NB4 (cell line): Measurements from ENCODE around the gene RPL10.

Experiments used
- DNase-seq: peaks from one replicate; pipeline ENCODE4 v3.0.0; 2010; ENCODE audit warnings: low read depth
- H3K4me3 ChIP-seq: one replicate; pipeline ENCODE4 v1.5.1; 2011; ENCODE audit warnings: mild to moderate bottlenecking, low read depth, low read length, moderate library complexity
- CTCF ChIP-seq: IDR thresholded peaks from one replicate; pipeline ENCODE4 v1.5.1; 2012; ENCODE audit warnings: low read depth, low read length
- MAX ChIP-seq: IDR thresholded peaks from 2 replicates; pipeline ENCODE4 v1.6.1; 2011; ENCODE audit warnings: low read depth, low read length
- MYC ChIP-seq: IDR thresholded peaks from 2 replicates; pipeline ENCODE4 v1.6.1; 2011; ENCODE audit warnings: low read depth, low read length
- POLR2A ChIP-seq: IDR thresholded peaks from 2 replicates; pipeline ENCODE4 v1.6.1; 2011; ENCODE audit warnings: mild to moderate bottlenecking; ENCODE audit not compliant: insufficient read length; ENCODE audit errors: extremely low read depth

Gene RPL10

GRCh38 chrX:154403858-154404257 lies 5.7 kb downstream of the RPL10 start:
- TF ChIP-seq POLR2A, result no peak
- TF ChIP-seq MYC, result no peak
- no peak for TF ChIP-seq CTCF
- no peak for TF ChIP-seq MAX
- no peak overlapping the region for H3K4me3 ChIP-seq
- DNase-seq, result no peak

- no peak for DNase-seq
- no peak for TF ChIP-seq MAX
- TF ChIP-seq POLR2A, result no peak
- TF ChIP-seq MYC, result no peak
- TF ChIP-seq CTCF, result no peak
Observed at GRCh38 chrX:154404625-154405192, 6.5 kb downstream of the RPL10 start.

GRCh38 chrX:154408659-154409221 lies 10.6 kb downstream of the RPL10 start:
- no peak for DNase-seq
- peak overlapping the region; percentile 49 for H3K4me3 ChIP-seq
- TF ChIP-seq POLR2A, result peak; percentile 15
- TF ChIP-seq CTCF, result no peak

More at GRCh38 chrX:154404625-154405192, 6.5 kb downstream of the RPL10 start:
- H3K4me3 ChIP-seq, result no peak overlapping the region

GRCh38 chrX:154409222-154409871 lies 11.2 kb downstream of the RPL10 start, which contains the start of gene DNASE1L1:
TSS of gene DNASE1L1 (minus strand) at chrX:154409254. CDS start at chrX:154405568, 3,686 bp downstream.
- DNase-seq, result peak; percentile 93
- peak within 1 kb of the TSS; percentile 53 for H3K4me3 ChIP-seq
- TF ChIP-seq MAX (no peak), MYC (no peak), CTCF (no peak), POLR2A (no peak)

- peak overlapping the region; percentile 62 for H3K4me3 ChIP-seq
- peak; percentile 71 for DNase-seq
- no peak for TF ChIP-seq MYC
- TF ChIP-seq CTCF, result no peak
- TF ChIP-seq MAX, result no peak
- TF ChIP-seq POLR2A, result peak; percentile 39
Observed at GRCh38 chrX:154411981-154412340, 13.8 kb downstream of the RPL10 start.
